ENCODE data around the gene SAXO1.

DNA sequence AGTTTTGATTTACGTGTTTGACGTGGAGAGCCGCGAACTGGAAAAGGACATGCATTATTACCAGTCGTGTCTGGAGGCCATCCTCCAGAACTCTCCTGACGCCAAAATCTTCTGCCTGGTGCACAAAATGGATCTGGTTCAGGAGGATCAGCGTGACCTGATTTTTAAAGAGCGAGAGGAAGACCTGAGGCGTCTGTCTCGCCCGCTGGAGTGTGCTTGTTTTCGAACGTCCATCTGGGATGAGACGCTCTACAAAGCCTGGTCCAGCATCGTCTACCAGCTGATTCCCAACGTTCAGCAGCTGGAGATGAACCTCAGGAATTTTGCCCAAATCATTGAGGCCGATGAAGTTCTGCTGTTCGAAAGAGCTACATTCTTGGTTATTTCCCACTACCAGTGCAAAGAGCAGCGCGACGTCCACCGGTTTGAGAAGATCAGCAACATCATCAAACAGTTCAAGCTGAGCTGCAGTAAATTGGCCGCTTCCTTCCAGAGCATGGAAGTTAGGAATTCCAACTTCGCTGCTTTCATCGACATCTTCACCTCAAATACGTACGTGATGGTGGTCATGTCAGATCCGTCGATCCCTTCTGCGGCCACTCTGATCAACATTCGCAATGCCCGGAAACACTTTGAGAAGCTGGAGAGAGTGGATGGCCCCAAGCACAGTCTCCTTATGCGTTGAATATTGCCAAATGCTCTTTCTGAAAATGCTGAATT, 17.1 kb upstream of the SAXO1 start:
- TF ChIP-seq ZNF274 (IDR thresholded peaks at IDR 0.05; ENCODE audit: low read depth, low read length) (no peak), YY1 (IDR thresholded peaks at IDR 0.05; ENCODE audit: insufficient read depth, insufficient read length) (no peak)

Measured in NT2/D1 (cell line).